HG03520 (cell line): Measurements from ENCODE around the gene CATSPER4.

Experiments used
- ATAC-seq: cut with Tn5 transposase; IDR thresholded peaks from one replicate; pipeline ENCODE4 v1.9.1; 2021; ENCODE audit warnings: mild to moderate bottlenecking, moderate library complexity; ENCODE audit not compliant: unreplicated experiment

The CATSPER4 gene

DNA sequence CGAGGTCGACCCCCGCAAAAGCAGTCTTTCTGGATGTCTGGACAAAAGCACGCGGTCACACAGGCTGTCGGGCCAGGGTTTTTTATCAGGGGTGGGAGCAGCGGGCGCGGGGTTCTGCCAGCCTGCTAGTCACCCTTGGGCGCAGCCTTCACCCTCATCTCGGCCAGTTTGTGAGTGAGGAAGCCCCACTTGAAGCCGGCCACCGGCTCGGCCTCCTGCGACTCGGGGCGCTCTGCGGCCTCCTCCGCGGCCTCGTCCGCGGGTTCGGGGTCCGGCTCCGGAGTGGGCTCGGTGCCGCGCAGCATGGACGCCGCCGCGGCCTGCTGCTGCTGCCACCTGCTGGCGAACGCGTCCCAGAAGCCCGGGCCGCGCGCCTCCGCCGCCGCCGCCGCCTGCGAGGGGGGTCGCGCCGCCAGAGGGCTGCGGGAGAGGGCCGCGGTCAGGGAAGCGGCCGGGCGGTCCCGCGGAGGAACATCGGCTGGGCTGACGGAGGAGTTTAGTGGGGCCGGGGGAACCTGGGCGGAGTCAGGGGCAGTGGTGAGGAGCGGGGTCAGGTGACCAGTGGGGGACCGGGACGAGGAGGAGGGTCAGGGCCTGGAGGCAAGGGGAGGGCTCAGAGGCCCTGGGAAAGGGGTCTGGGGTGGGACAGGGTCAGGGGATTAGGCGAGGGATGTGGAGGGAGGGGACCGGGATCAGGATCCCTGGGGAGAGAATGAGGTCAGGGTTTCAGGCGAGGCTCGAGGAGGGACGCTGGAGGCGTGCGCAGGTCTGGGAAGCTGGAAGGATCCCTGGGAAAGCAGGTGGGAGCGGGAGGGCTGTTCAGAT is 26.2 kb upstream of the CATSPER4 start:
- no peak for ATAC-seq

- no peak for ATAC-seq
These were observed 25.2 kb upstream of the CATSPER4 start for GRCh38 chr1:26164861-26165842.

DNA sequence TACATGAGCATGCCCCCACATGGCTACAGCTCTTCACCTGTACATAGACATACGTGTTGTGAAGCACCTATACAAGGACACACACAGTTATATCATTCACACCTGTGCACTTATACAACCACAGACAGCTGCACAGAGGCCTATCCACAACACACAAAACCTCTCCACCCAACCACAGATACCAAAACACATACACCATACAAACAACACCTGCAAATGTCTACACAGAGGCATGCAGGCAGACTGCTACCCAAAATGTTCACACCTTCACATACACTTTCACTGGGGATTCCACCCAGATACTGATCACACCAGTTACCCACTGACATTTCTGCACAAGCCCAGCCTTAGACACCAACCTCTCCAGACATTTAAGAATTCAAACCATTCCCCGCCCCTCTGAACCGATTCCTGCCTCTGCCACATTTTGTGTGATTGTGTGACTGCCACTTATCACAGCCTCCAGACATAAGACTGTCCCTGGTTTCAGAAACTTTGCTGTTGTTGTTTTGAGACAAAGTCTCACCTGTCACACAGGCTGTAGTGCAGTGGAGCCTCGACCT is 23.6 kb upstream of the CATSPER4 start:
- no peak for ATAC-seq

- no peak for ATAC-seq
These were observed 21.8 kb upstream of the CATSPER4 start, which contains the start of gene C1orf232 for GRCh38 chr1:26168410-26169197. TSS of gene C1orf232 (minus strand) at chr1:26168963. CDS start at chr1:26168499, 464 bp downstream.

DNA sequence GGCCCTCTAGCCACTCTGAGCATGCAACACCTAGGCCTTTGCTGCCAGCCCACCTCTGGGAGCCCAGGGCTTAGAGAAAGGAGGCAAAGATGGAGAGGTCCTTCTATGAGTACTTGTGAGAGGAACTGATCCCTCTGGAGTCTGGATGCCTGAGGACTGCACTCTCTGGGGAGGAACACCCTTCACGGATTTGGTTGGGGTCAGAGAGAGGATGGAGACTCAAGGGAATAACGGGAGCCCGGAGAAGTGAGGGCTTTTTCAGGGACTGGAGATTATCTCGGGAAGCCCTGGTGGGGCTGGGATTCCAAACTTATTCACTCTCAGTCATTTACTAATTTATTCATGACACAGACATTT is 21.2 kb upstream of the CATSPER4 start:
- ATAC-seq, result no peak

DNA sequence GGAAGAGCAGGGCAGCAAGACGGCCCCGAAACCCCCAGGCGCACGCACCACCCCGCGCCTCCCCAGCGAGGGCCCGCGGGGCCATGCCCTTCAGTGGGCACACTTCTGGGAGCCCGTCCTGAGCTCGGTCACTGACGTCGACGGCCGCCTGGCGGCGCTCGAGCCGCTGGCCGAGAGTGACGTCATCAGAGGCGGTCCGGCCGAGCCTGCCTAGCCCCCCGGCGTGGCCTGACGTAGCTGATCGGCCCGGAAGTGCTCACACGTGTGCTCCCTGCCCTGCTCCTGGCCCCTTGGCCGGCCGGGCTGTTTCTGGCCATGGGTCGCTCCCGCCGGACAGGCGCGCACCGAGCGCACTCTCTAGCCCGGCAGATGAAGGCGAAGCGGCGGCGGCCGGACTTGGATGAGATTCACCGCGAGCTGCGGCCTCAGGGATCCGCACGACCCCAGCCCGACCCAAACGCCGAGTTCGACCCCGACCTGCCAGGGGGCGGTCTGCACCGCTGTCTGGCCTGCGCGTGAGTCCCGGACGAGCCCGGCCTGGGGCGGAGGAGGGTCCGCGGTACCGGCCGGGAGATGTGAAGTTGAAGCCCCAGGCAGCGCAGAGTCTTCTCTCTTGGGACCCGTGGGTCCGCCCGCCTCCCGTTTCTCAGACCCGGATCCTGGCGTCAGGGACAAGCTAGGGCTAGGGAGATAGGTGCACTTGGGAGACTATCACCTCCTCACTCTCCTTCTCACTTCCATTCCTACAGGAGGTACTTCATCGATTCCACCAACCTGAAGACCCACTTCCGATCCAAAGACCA is 20.5 kb upstream of the CATSPER4 start, which contains the start of gene ZNF593:
Gene ZNF593, plus strand, starts transcription at position 240 of the 803 bp plus-strand sequence. Its CDS starts 76 bp downstream, at position 316.
- ATAC-seq, result peak; percentile 85

GRCh38 chr1:26170472-26170821 is 20.0 kb upstream of the CATSPER4 start:
- no peak for ATAC-seq

GRCh38 chr1:26171084-26172072 is 19.0 kb upstream of the CATSPER4 start, which contains the start of gene ZNF593OS:
TSS of gene ZNF593OS (minus strand) at chr1:26171832. CDS start at chr1:26171661, 171 bp downstream.
- ATAC-seq, result no peak

DNA sequence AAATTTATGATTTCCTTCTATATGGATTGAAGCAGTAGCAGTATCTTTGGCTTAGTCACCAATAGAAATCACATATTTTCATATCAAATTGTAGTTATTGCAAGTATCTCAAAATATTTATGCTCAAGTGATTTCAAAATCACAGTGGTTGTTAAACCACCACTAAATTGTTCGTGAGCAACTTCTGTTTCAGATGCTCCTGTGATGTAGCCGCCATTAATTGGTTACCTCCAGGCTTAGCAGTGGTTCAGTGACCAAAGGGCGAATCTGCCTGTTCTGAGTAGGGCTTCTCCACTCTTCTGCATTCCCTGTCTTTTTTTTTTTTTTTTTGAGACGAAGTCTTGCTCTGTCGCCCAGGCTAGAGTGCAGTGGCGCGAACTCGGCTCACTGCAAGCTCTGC is 15.1 kb upstream of the CATSPER4 start:
- no peak for ATAC-seq

DNA sequence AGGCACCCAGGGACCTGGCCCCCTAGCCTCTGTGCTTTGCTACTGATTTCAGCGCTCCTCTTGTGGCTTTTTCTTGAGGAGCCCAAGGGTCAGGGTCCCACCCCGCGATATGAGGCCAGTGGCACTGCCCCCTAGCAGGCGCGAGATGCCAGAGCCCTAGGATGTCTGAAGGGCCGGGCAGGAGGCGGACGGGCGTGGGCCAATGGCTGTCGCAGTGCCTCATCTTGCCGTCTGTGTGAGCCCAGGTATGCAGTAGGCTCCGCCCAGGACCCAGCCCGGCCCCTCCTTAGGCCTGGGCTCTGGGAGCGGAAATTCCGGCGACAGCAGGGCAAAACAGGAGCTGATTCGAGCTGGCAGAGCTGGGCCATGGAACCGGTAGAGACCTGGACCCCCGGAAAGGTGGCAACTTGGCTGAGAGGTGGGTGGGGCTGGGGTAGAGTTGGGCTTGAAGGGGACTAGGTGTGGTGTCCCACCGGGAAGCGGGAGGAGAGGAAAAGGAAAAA is 13.2 kb upstream of the CATSPER4 start, which contains the start of gene CNKSR1:
Gene CNKSR1, plus strand, starts transcription at position 310 of the 503 bp plus-strand sequence. Its CDS starts 57 bp downstream, at position 367.
- no peak for ATAC-seq

DNA sequence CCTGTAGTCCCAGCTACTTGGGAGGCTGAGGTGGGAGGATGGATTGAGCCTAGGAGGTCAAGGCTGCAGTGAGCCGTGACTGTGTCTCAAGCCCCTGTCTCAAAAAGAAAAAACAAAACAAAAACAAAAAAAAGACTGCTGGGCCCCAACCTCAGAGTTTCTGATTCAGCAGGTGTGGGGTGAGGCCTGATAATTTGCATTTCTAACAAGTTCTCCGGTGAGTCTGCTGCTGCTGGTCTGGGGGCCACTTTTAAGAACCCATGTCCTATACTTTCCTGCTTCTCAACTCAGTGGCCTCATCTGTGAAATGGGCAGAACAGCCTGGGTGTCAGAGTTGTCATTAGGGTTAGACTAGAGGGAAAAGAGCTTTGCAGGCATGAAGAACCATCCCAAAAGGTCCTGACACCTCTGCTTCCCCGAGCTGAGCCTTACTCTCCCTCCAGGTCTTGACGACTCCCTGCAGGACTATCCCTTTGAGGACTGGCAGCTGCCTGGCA is 10.3 kb upstream of the CATSPER4 start:
- no peak for ATAC-seq

GRCh38 chr1:26181586-26182382 is 8.6 kb upstream of the CATSPER4 start:
- ATAC-seq, result no peak

GRCh38 chr1:26182383-26182696 is 8.1 kb upstream of the CATSPER4 start:
- ATAC-seq, result no peak

DNA sequence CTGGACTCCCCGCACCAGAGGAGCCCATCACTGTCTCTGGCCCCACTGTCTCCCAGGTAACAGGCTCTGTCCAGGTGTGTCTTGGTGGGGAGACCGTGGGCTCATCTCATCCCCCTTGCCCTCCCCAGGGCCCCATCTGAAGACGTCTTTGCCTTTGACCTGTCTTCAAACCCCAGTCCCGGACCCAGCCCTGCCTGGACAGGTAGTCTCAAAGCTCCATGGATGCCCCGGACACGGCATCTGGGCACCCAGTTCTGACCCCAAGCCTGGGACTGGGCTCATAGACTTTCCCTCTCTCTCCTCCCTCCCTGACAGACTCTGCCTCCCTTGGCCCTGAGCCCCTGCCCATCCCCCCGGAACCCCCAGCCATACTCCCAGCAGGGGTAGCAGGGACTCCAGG is 6.3 kb upstream of the CATSPER4 start:
- ATAC-seq, result no peak

DNA sequence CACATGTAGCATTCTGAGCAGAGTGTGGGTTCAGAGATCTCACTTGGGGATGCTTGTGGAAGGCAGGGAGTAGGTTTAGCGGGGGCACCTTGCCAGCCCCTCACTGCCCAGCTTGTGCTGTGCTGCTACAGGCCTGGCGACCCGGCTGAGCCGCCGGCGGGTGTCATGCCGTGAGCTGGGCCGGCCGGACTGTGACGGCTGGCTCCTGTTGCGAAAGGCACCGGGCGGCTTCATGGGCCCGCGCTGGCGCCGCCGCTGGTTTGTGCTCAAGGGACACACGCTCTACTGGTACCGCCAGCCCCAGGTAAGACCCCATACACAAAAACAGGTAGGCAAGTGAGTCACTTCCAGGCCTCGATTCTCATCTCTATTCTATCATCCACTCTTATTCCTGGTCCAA is 5.5 kb upstream of the CATSPER4 start:
- ATAC-seq, result no peak

DNA sequence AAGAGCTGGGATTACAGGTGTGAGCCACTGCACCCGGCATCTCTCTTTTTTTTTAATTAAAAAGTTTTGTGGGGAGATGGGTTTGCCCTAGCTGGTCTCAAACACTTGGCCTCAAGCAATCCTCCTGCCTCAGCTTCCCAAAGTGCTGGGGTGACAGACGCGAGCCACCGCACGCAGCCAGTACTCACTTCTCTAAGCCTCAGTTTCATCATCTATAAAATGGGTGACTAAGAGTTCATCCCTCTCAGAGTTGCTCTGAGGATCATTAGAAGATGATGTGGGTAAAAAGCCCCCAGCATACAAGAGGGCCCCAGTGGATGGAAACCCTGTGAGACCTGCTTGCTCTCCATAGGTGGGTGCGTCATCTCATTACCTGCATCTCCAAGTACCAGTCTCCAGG is 2.5 kb upstream of the CATSPER4 start:
- no peak for ATAC-seq

GRCh38 chr1:26188477-26188876 is 1.9 kb upstream of the CATSPER4 start:
- ATAC-seq, result no peak
